Measurements from ENCODE around the gene SAE1. TPM values are rescaled to one million over a fixed set of nuclear protein-coding genes. Genes with fewer than 3 reads are reported as not detected.
A peak's percentile ranks its signal among the peaks of the same experiment; 100 is the strongest.

SAE1 gene
- total and polyA plus RNA-seq, 2 of the 4 experiments (the other 2 are of a cell fraction) = 165 to 184 TPM

- H2BK5ac ChIP-seq (ENCODE audit: low read depth, low read length, poor library complexity, severe bottlenecking) = peak overlapping the region; percentile 92
- BruUV-seq (replicated peaks) = no TSS peak
- H3K9ac ChIP-seq (ENCODE audit: low read depth, low read length) = peak overlapping the region; percentile 42; the same call in 1 of the 2 replicates
- H4K91ac ChIP-seq (ENCODE audit: insufficient read depth, low read depth, low read length) = peak overlapping the region; percentile 66
- peaks cover 15% of the 10 kb centered on the region; the same call in 1 of the 2 replicates for H4K20me1 ChIP-seq (ENCODE audit: insufficient read depth, low read length)
- peak overlapping the region; percentile 11; the same call in 1 of the 2 replicates for H2BK20ac ChIP-seq (ENCODE audit: low read depth, low read length)
- H3K9me1 ChIP-seq (ENCODE audit: insufficient read depth, low read length) = peaks cover 12% of the 10 kb centered on the region
- peak overlapping the region; percentile 17; the same call in 1 of the 2 replicates for H2BK120ac ChIP-seq (ENCODE audit: low read depth, low read length)
- intact Hi-C loops (cut with micrococcal nuclease) = no loop called here
- peaks cover 32% of the 10 kb centered on the region for H3K36me3 ChIP-seq (ENCODE audit: control insufficient read depth, insufficient read depth, low read length)
- H3K27ac ChIP-seq (ENCODE audit: insufficient read depth, low read length) = peak overlapping the region; percentile 78
- peaks cover 34 to 80% of the 10 kb centered on the region in 2 experiments for H3K79me1 ChIP-seq (ENCODE audit: low read depth in 1 of 2, low read length in 2 of 2)
- in situ Hi-C loops (cut with MboI; ENCODE audit: low sequenced_read_pairs) = no loop called here
- ChIA-PET CTCF (interaction anchor here (0.6 to 2.5 kb wide), 4 partner anchors 44 to 90 kb away, joined by 3 to 15 read pairs (median 4); partner anchors contain the start of gene ZC3H4), POLR2A (ENCODE audit: unreplicated experiment) (interaction anchor here (0.5 to 1.0 kb wide), 2 partner anchors 44 to 119 kb away, joined by 3 to 4 read pairs; partner anchors contain the start of gene ZC3H4)
- peak overlapping the region; percentile 57 for H3K14ac ChIP-seq (replicated peaks; ENCODE audit: low read depth, low read length)
- dilution Hi-C loops (cut with HindIII; ENCODE audit: low sequenced_read_pairs, unreplicated experiment) = no loop called here
- no peaks in the 10 kb centered on the region for H3K27me3 ChIP-seq (ENCODE audit: control insufficient read depth, insufficient read depth, low read length)
- H2AK5ac ChIP-seq (ENCODE audit: low read depth, low read length) = peak overlapping the region; percentile 72; the same call in 1 of the 2 replicates
- H2BK15ac ChIP-seq (ENCODE audit: low read depth, low read length) = peak overlapping the region; percentile 37; the same call in 1 of the 3 replicates
- H3K23ac ChIP-seq (ENCODE audit: low read depth, low read length) = peak overlapping the region; percentile 47; the same call in 1 of the 2 replicates
- H3K4me1 ChIP-seq (ENCODE audit: control insufficient read depth, insufficient read depth, low read length) = peaks cover 27% of the 10 kb centered on the region
- WGBS, 2 experiments (ENCODE audit: extremely low coverage in 2 of 2, insufficient read length in 1 of 2) = 46% methylated on average over 6 of the region's 10 CpGs; no CpG with 5 or more reads in 1 of the 2 experiments
- peak overlapping the region; percentile 32 to 89; a peak in 3 of 4 replicates for H4K8ac ChIP-seq (ENCODE audit: low read depth in 2 of 2, low read length in 2 of 2)
- DNase-seq (peak; percentile 72), ATAC-seq (ENCODE audit: low read depth) (peak; percentile 69)
- peak overlapping the region; percentile 93 for H3K18ac ChIP-seq (ENCODE audit: low read depth, low read length)
- H3K9me3 ChIP-seq (ENCODE audit: control insufficient read depth, insufficient read depth, low read length) = no peaks in the 10 kb centered on the region
- H3K56ac ChIP-seq (ENCODE audit: extremely low read depth, insufficient read depth, low read length) = peak overlapping the region; percentile 19; the same call in 1 of the 2 replicates
- H4K5ac ChIP-seq (ENCODE audit: low read depth, low read length) = peak overlapping the region; percentile 75
- H3K4me3 ChIP-seq (ENCODE audit: insufficient read depth, low read depth, low read length) = no peak overlapping the region
- peak overlapping the region; percentile 62 for H3K4ac ChIP-seq (ENCODE audit: low read depth, low read length)
- peak overlapping the region; percentile 92 for H2AK9ac ChIP-seq (replicated peaks; ENCODE audit: low read depth, low read length, poor library complexity)
- H2AFZ ChIP-seq (replicated peaks; ENCODE audit: low read length, poor library complexity) = peak overlapping the region; percentile 71
- H3K4me2 ChIP-seq (ENCODE audit: low read depth, low read length) = peak overlapping the region; percentile 75
- TF ChIP-seq RAD21 (IDR thresholded peaks at IDR 0.05; ENCODE audit: low read length) (no peak), RCOR1 (IDR thresholded peaks at IDR 0.05; ENCODE audit: insufficient replicate concordance, low read length) (no peak), MAZ (IDR thresholded peaks at IDR 0.05; ENCODE audit: borderline replicate concordance, low read depth, low read length) (no peak), USF2 (IDR thresholded peaks at IDR 0.05; ENCODE audit: low read depth, low read length) (no peak), POLR2A (IDR thresholded peaks at IDR 0.05; ENCODE audit: low read depth, low read length) (no peak), SMC3 (IDR thresholded peaks at IDR 0.05; ENCODE audit: low read depth, low read length) (no peak), CEBPB (IDR thresholded peaks at IDR 0.05; ENCODE audit: low read depth, low read length) (no peak), MAFK (IDR thresholded peaks at IDR 0.05; ENCODE audit: low read depth, low read length) (no peak), FOS (IDR thresholded peaks at IDR 0.05; ENCODE audit: low read depth, low read length) (no peak), NFE2L2 (IDR thresholded peaks at IDR 0.05; ENCODE audit: low read depth, low read length) (no peak), CTCF (conservative IDR thresholded peaks at IDR 0.05; ENCODE audit: low read depth, low read length) (no peak), RFX5 (IDR thresholded peaks at IDR 0.05; ENCODE audit: low read depth, low read length) (no peak), MXI1 (IDR thresholded peaks at IDR 0.05; ENCODE audit: borderline replicate concordance, low read depth, low read length) (no peak), BHLHE40 (IDR thresholded peaks at IDR 0.05; ENCODE audit: low read depth, low read length) (no peak)
Observed at GRCh38 chr19:47157431-47158321, 27.0 kb downstream of the SAE1 start.

Measured in IMR-90 (cell line).